Measurements from ENCODE around the gene OLA1. TPM values are rescaled to one million over a fixed set of nuclear protein-coding genes. Genes with fewer than 3 reads are reported as not detected.

OLA1 gene
- total and polyA plus RNA-seq, 2 experiments from 2014 or later, result 94.0 to 150 TPM

GRCh38 chr2:174026122-174026845, 222.0 kb downstream of the OLA1 start:
- no peaks in the 10 kb centered on the region for H3K36me3 ChIP-seq
- TF ChIP-seq CTCF (IDR thresholded peaks at IDR 0.05; ENCODE audit: low read depth, low read length), result no peak
- H3K9me3 ChIP-seq (ENCODE audit: low read depth), result no peaks in the 10 kb centered on the region
- peak in 1 of 2 donors; percentile 94 for DNase-seq (ENCODE audit: low read depth in 1 of 2, low spot score in 1 of 2)
- peaks cover 26% of the 10 kb centered on the region for H3K4me1 ChIP-seq (ENCODE audit: low read depth)
- H3K4me3 ChIP-seq, result no peak overlapping the region
- H3K27me3 ChIP-seq, result no peaks in the 10 kb centered on the region
- H3K27ac ChIP-seq, result no peak overlapping the region

GRCh38 chr2:174025271-174026121, 222.8 kb downstream of the OLA1 start:
- TF ChIP-seq CTCF (IDR thresholded peaks at IDR 0.05; ENCODE audit: low read depth, low read length), result no peak
- Histone ChIP-seq H3K4me1 (ENCODE audit: low read depth) (peaks cover 29% of the 10 kb centered on the region), H3K27ac (peak overlapping the region; percentile 90), H3K9me3 (ENCODE audit: low read depth) (no peaks in the 10 kb centered on the region), H3K27me3 (no peaks in the 10 kb centered on the region), H3K4me3 (no peak overlapping the region), H3K36me3 (no peaks in the 10 kb centered on the region)
- peak in 1 of 2 donors; percentile 98 for DNase-seq (ENCODE audit: low read depth in 1 of 2, low spot score in 1 of 2)

GRCh38 chr2:174024524-174025270, 223.6 kb downstream of the OLA1 start:
- Histone ChIP-seq H3K4me1 (ENCODE audit: low read depth) (peaks cover 29% of the 10 kb centered on the region), H3K4me3 (no peak overlapping the region), H3K9me3 (ENCODE audit: low read depth) (no peaks in the 10 kb centered on the region), H3K36me3 (no peaks in the 10 kb centered on the region), H3K27ac (peak overlapping the region; percentile 90), H3K27me3 (no peaks in the 10 kb centered on the region)
- peak; percentile 62 to 91 for DNase-seq (ENCODE audit: low read depth in 1 of 2, low spot score in 1 of 2)
- no peak for TF ChIP-seq CTCF (IDR thresholded peaks at IDR 0.05; ENCODE audit: low read depth, low read length)

GRCh38 chr2:174023591-174024523, 224.5 kb downstream of the OLA1 start:
- H3K4me3 ChIP-seq, result no peak overlapping the region
- H3K27ac ChIP-seq, result peak overlapping the region; percentile 90
- peak; percentile 92 to 96 for DNase-seq (ENCODE audit: low read depth in 1 of 2, low spot score in 1 of 2)
- TF ChIP-seq CTCF (IDR thresholded peaks at IDR 0.05; ENCODE audit: low read depth, low read length), result no peak
- no peaks in the 10 kb centered on the region for H3K9me3 ChIP-seq (ENCODE audit: low read depth)
- no peaks in the 10 kb centered on the region for H3K27me3 ChIP-seq
- H3K4me1 ChIP-seq (ENCODE audit: low read depth), result peaks cover 29% of the 10 kb centered on the region
- H3K36me3 ChIP-seq, result no peaks in the 10 kb centered on the region

Other genes with a start within 250 kb of the OLA1 start
- not detected in 2 replicates for gene SP9, start 86.4 kb upstream of the OLA1 start, total RNA-seq
- gene SP9, start 86.4 kb upstream of the OLA1 start, polyA plus RNA-seq, result not detected in 2 replicates
- 38.5 and 42.1 TPM in 2 replicates for gene SCRN3, start 147.2 kb upstream of the OLA1 start, total RNA-seq
- gene SCRN3, start 147.2 kb upstream of the OLA1 start, polyA plus RNA-seq, result 23.5 and 35.0 TPM in 2 replicates
- 2.7 and 4.0 TPM in 2 replicates for gene GPR155, start 238.5 kb upstream of the OLA1 start, total RNA-seq
- gene GPR155, start 238.5 kb upstream of the OLA1 start, polyA plus RNA-seq, result 7.9 and 8.5 TPM in 2 replicates

Data from cardiac muscle cell (in vitro differentiated cells and primary cell).